HCT116 (cell line): Measurements from ENCODE around the gene IFI30.

ENCODE experiments used
- CBX3 ChIP-seq: IDR thresholded peaks from 2 replicates; pipeline ENCODE4 v1.6.1; 2012; ENCODE audit warnings: low read depth
- CEBPB ChIP-seq: IDR thresholded peaks from 2 replicates; pipeline ENCODE4 v1.6.1; 2012; ENCODE audit warnings: low read depth
- CTCF ChIP-seq, 3 experiments: fragments of 200-600 bp in 1 of 3; sonication (generic) in 1 of 3; IDR thresholded peaks in 2 of 3; conservative IDR thresholded peaks in 1 of 3; 2 replicates each; pipeline ENCODE4 v1.5.1; 2012 to 2017; ENCODE audit warnings: low read depth in 2 of 3, low read length in 2 of 3, antibody characterized with exemption in 1 of 3, borderline replicate concordance in 1 of 3, control low read depth in 1 of 3, mild to moderate bottlenecking in 1 of 3, mixed read lengths in 1 of 3, mixed run types in 1 of 3, moderate library complexity in 1 of 3; ENCODE audit not compliant: insufficient read depth in 1 of 3
- ELF1 ChIP-seq: IDR thresholded peaks from 2 replicates; pipeline ENCODE4 v1.6.1; 2012; ENCODE audit warnings: low read depth, borderline replicate concordance
- EZH2 ChIP-seq: fragments of 200-600 bp; sonication (generic); IDR thresholded peaks from 2 replicates; pipeline ENCODE4 v1.6.1; 2017; ENCODE audit warnings: antibody characterized with exemption, mixed run types
- EZH2phosphoT487 ChIP-seq: fragments of 200-600 bp; IDR thresholded peaks from 2 replicates; pipeline ENCODE4 v1.6.1; 2018; ENCODE audit warnings: antibody characterized with exemption, borderline replicate concordance
- JUND ChIP-seq: IDR thresholded peaks from 2 replicates; pipeline ENCODE4 v1.6.1; 2012
- MAX ChIP-seq: IDR thresholded peaks from 2 replicates; pipeline ENCODE4 v1.6.1; 2012
- POLR2A ChIP-seq: IDR thresholded peaks from 2 replicates; pipeline ENCODE4 v1.7.0; 2011; ENCODE audit warnings: borderline replicate concordance; ENCODE audit not compliant: insufficient read depth, insufficient read length; ENCODE audit errors: extremely low read depth
- POLR2AphosphoS5 ChIP-seq: IDR thresholded peaks from 2 replicates; pipeline ENCODE4 v1.6.1; 2011; ENCODE audit warnings: mild to moderate bottlenecking, low read depth, low read length, moderate library complexity
- RAD21 ChIP-seq: IDR thresholded peaks from 2 replicates; pipeline ENCODE4 v1.6.1; 2012; ENCODE audit warnings: low read depth, mild to moderate bottlenecking
- SIN3A ChIP-seq: IDR thresholded peaks from 2 replicates; pipeline ENCODE4 v1.6.1; 2012; ENCODE audit warnings: low read depth
- SRF ChIP-seq: IDR thresholded peaks from 2 replicates; pipeline ENCODE4 v1.6.1; 2012; ENCODE audit warnings: low read depth
- TCF7L2 ChIP-seq: IDR thresholded peaks from 2 replicates; pipeline ENCODE4 v1.7.0; 2011; ENCODE audit warnings: borderline replicate concordance, inconsistent platforms; ENCODE audit not compliant: insufficient read depth, insufficient read length; ENCODE audit errors: extremely low read depth

DNA sequence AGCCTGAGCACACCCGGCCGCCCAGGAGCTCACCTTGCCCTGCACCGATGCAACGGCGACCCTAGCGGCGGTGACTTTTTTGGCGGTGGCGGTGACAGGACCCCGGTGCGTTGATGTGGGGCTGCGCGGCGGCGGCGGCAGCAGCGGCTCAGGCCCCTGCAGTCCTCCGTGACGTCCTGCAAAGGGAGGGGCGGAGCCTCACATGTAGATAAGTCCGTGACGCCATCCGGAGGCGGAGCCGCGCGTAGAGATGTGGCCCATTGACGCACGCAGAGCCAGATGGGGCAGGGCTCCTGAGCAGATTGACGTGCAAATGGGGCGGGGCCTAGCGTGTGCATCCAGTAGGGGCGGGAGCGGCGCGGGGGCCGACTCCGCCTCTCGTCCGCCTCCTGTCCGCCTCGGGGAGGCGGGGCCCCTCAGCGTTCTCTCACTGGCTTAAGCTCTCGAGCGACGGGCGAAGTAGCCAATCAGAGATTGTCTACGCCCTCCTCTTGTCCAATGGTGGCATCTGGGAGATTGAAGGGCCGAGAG lies 30.3 kb downstream of the IFI30 start, which contains the start of gene RAB3A:
- TF ChIP-seq CTCF (IDR thresholded peaks at IDR 0.05 in 2 of 3, conservative IDR thresholded peaks at IDR 0.05 in 1 of 3; ENCODE audit: borderline replicate concordance in 1 of 3, insufficient read depth in 1 of 3, low read depth in 2 of 3, low read length in 2 of 3) = no peak
- TF ChIP-seq EZH2 = no peak
- TF ChIP-seq EZH2phosphoT487 = no peak
- peak; percentile 13; the same call in 1 of the 2 replicates for TF ChIP-seq POLR2AphosphoS5
- TF ChIP-seq MAX = no peak
- no peak for TF ChIP-seq CEBPB
- TF ChIP-seq CBX3 = no peak
- no peak for TF ChIP-seq RAD21
- TF ChIP-seq TCF7L2 = no peak
- TF ChIP-seq POLR2A = no peak
- TF ChIP-seq ELF1 = no peak
- no peak for TF ChIP-seq SRF
- TF ChIP-seq JUND = no peak
- no peak for TF ChIP-seq SIN3A
